ENCODE results near the gene GABBR1. TPM values are rescaled to one million over a fixed set of nuclear protein-coding genes. Genes with fewer than 3 reads are reported as not detected.

Gene GABBR1
- total RNA-seq, 1 experiment from 2014 or later, result 146 TPM

GRCh38 chr6:29521006-29521680 is 111.8 kb downstream of the GABBR1 start:
- peaks cover 5% of the 10 kb centered on the region for H3K9me3 ChIP-seq (ENCODE audit: control insufficient read depth, low read depth, low read length)
- H3K4me1 ChIP-seq (ENCODE audit: insufficient read depth, low read length), result peaks cover 10% of the 10 kb centered on the region; the same call in 1 of the 2 replicates
- H2BK120ac ChIP-seq (ENCODE audit: low read depth, low read length, poor library complexity, severe bottlenecking), result no peak overlapping the region
- no peak overlapping the region for H3T11ph ChIP-seq (ENCODE audit: low read length)
- H2BK20ac ChIP-seq (ENCODE audit: low read depth, low read length, poor library complexity, severe bottlenecking), result no peak overlapping the region
- no peaks in the 10 kb centered on the region for H4K20me1 ChIP-seq (ENCODE audit: control insufficient read depth, insufficient read depth, insufficient read length)
- H2BK15ac ChIP-seq (ENCODE audit: low read depth, low read length), result no peak overlapping the region
- Mint-ChIP-seq H3K9me3 (peaks cover 24 to 28% of the 10 kb centered on the region in 2 experiments), H3K27me3 (ENCODE audit: low read depth) (no peaks in the 10 kb centered on the region), H3K4me3 (no peak overlapping the region), H3K4me1 (peaks cover 19% of the 10 kb centered on the region in 2 experiments), H3K27ac (no peak overlapping the region), H3K36me3 (ENCODE audit: insufficient read depth in 1 of 3, low read depth in 3 of 3) (peaks cover 15 to 29% (median 17%) of the 10 kb centered on the region in 3 experiments)
- no peak overlapping the region for H2BK5ac ChIP-seq (ENCODE audit: insufficient read length, low read length)
- no peaks in the 10 kb centered on the region for H3K23me2 ChIP-seq (ENCODE audit: insufficient read length, low read depth, low read length, poor library complexity, severe bottlenecking)
- H4K8ac ChIP-seq (replicated peaks; ENCODE audit: insufficient read length, low read depth, low read length), result no peak overlapping the region
- DNase-seq, result no peak
- H3K56ac ChIP-seq (ENCODE audit: insufficient read length, low read depth, low read length), result no peak overlapping the region
- H2AFZ ChIP-seq (ENCODE audit: low read length), result no peak overlapping the region
- H3K79me2 ChIP-seq (ENCODE audit: insufficient read depth, low read length), result no peaks in the 10 kb centered on the region
- H3K4me2 ChIP-seq (ENCODE audit: insufficient read depth, insufficient read length, low read length), result no peak overlapping the region
- H3K27me3 ChIP-seq (ENCODE audit: insufficient read depth, low read length), result no peaks in the 10 kb centered on the region
- H3K79me1 ChIP-seq (ENCODE audit: insufficient read depth, low read depth, low read length, poor library complexity, severe bottlenecking), result no peaks in the 10 kb centered on the region
- no peak overlapping the region for H3K23ac ChIP-seq (ENCODE audit: insufficient read length, low read depth, low read length)
- H2BK12ac ChIP-seq (ENCODE audit: insufficient read length, low read depth, low read length), result no peak overlapping the region
- no peak overlapping the region for H3K4ac ChIP-seq (ENCODE audit: low read depth, low read length)
- H4K5ac ChIP-seq (ENCODE audit: insufficient read length, low read depth, low read length), result no peak overlapping the region
- TF ChIP-seq, protein P1, sequence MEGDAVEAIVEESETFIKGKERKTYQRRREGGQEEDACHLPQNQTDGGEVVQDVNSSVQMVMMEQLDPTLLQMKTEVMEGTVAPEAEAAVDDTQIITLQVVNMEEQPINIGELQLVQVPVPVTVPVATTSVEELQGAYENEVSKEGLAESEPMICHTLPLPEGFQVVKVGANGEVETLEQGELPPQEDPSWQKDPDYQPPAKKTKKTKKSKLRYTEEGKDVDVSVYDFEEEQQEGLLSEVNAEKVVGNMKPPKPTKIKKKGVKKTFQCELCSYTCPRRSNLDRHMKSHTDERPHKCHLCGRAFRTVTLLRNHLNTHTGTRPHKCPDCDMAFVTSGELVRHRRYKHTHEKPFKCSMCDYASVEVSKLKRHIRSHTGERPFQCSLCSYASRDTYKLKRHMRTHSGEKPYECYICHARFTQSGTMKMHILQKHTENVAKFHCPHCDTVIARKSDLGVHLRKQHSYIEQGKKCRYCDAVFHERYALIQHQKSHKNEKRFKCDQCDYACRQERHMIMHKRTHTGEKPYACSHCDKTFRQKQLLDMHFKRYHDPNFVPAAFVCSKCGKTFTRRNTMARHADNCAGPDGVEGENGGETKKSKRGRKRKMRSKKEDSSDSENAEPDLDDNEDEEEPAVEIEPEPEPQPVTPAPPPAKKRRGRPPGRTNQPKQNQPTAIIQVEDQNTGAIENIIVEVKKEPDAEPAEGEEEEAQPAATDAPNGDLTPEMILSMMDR (conservative IDR thresholded peaks at IDR 0.05), result no peak
- H4K91ac ChIP-seq (ENCODE audit: insufficient read length, low read depth, low read length), result no peak overlapping the region
- no peak overlapping the region for H3K9ac ChIP-seq (ENCODE audit: extremely low read depth, insufficient read length, low read length)
- H3K18ac ChIP-seq (ENCODE audit: insufficient read length, low read depth, low read length), result no peak overlapping the region
- WGBS (ENCODE audit: extremely low coverage, insufficient read length, low lambda C conversion rate), result no CpG with 5 or more reads among the region's 8 CpGs
- no peak overlapping the region for H3K14ac ChIP-seq (ENCODE audit: insufficient read depth, low read length)
- no peak overlapping the region for H3K27ac ChIP-seq (ENCODE audit: insufficient read length, low read depth, low read length)
- H2AK5ac ChIP-seq (ENCODE audit: insufficient read length, low read length), result no peak overlapping the region
